CD14-positive monocyte (primary cell): Measurements from ENCODE around the gene TMEM54. TPM values are rescaled to one million over a fixed set of nuclear protein-coding genes. Genes with fewer than 3 reads are reported as not detected.

ENCODE experiments used
- DNase-seq, 3 donors: peaks; one replicate each; pipeline ENCODE4 v3.0.0-alpha.2; 2011 to 2022
- H2AFZ ChIP-seq: 2 replicates; pipeline ENCODE4 v1.6.0; 2012; ENCODE audit warnings: mild to moderate bottlenecking, low read depth, low read length, inconsistent platforms; ENCODE audit not compliant: insufficient read depth, poor library complexity, severe bottlenecking
- H3K27ac ChIP-seq, 2 donors: 1 replicate in 1 of 2; 2 replicates in 1 of 2; pipeline ENCODE4 v1.5.1; 2012 to 2013; ENCODE audit warnings: low read length in 2 of 2, control low read depth in 1 of 2, inconsistent platforms in 1 of 2, low read depth in 1 of 2, mild to moderate bottlenecking in 1 of 2
- H3K27me3 ChIP-seq, 2 donors: one replicate each; pipeline versions ENCODE4 v1.6.0 to v1.6.1; 2011 to 2013; ENCODE audit warnings: low read length in 2 of 2; ENCODE audit not compliant: control insufficient read depth in 2 of 2, insufficient read depth in 2 of 2
- H3K36me3 ChIP-seq, 2 donors: replicated peaks in 1 of 2; 1 replicate in 1 of 2; 2 replicates in 1 of 2; pipeline versions ENCODE4 v1.5.1 to v1.6.1; 2012 to 2013; ENCODE audit warnings: low read length in 2 of 2, control low read depth in 1 of 2, inconsistent platforms in 1 of 2, mild to moderate bottlenecking in 1 of 2; ENCODE audit not compliant: insufficient read depth in 2 of 2, control insufficient read depth in 1 of 2
- H3K4me1 ChIP-seq, 2 donors: 1 replicate in 1 of 2; 2 replicates in 1 of 2; pipeline versions ENCODE4 v1.5.1 to v1.6.1; 2012 to 2013; ENCODE audit warnings: low read length in 2 of 2, control low read depth in 1 of 2, inconsistent platforms in 1 of 2, mild to moderate bottlenecking in 1 of 2, moderate library complexity in 1 of 2; ENCODE audit not compliant: insufficient read depth in 2 of 2, control insufficient read depth in 1 of 2
- H3K4me2 ChIP-seq: replicated peaks from 2 replicates; pipeline ENCODE3; 2012; ENCODE audit warnings: low read length, moderate library complexity, mild to moderate bottlenecking; ENCODE audit not compliant: poor library complexity, severe bottlenecking; ENCODE audit errors: extremely low read depth
- H3K4me3 ChIP-seq, 3 experiments: fragments of 200-600 bp in 1 of 3; sonication (generic) in 1 of 3; replicated peaks in 1 of 3; 1 replicate in 2 of 3; 2 replicates in 1 of 3; pipeline ENCODE4 v1.5.1; 2011 to 2013; ENCODE audit warnings: low read length in 3 of 3, mild to moderate bottlenecking in 3 of 3, control low read depth in 2 of 3, low read depth in 2 of 3, inconsistent platforms in 1 of 3, moderate library complexity in 1 of 3
- H3K79me2 ChIP-seq: 2 replicates; pipeline ENCODE4 v1.6.0; 2012; ENCODE audit warnings: mild to moderate bottlenecking, control low read depth, inconsistent platforms, low read length, moderate library complexity; ENCODE audit not compliant: insufficient read depth
- H3K9ac ChIP-seq: 2 replicates; pipeline ENCODE4 v1.6.0; 2017; ENCODE audit warnings: low read length, mild to moderate bottlenecking; ENCODE audit not compliant: insufficient read depth, poor library complexity, severe bottlenecking
- H3K9me3 ChIP-seq, 2 donors: replicated peaks in 1 of 2; 1 replicate in 1 of 2; 2 replicates in 1 of 2; pipeline versions ENCODE4 v1.5.1 to v1.6.1; 2012 to 2013; ENCODE audit warnings: low read length in 2 of 2, control low read depth in 1 of 2; ENCODE audit not compliant: control insufficient read depth in 1 of 2, insufficient read depth in 1 of 2
- H4K20me1 ChIP-seq: 2 replicates; pipeline ENCODE4 v1.6.0; 2012; ENCODE audit warnings: mild to moderate bottlenecking, low read length, control low read depth, moderate library complexity; ENCODE audit not compliant: insufficient read depth
- H3K27ac Mint-ChIP-seq, 7 donors: one replicate each; pipeline ENCODE4 v1.8.0; 2020; ENCODE audit warnings: mild to moderate bottlenecking in 7 of 7, mixed read lengths in 7 of 7, moderate library complexity in 6 of 7, inconsistent platforms in 2 of 7
- H3K27me3 Mint-ChIP-seq, 3 donors: one replicate each; pipeline ENCODE4 v1.8.0; 2021 to 2022; ENCODE audit warnings: low read depth in 3 of 3, mild to moderate bottlenecking in 3 of 3, mixed read lengths in 3 of 3, moderate library complexity in 3 of 3, inconsistent platforms in 1 of 3
- H3K36me3 Mint-ChIP-seq, 2 donors: one replicate each; pipeline ENCODE4 v1.8.0; 2020; ENCODE audit warnings: mixed read lengths in 2 of 2, inconsistent platforms in 1 of 2, mild to moderate bottlenecking in 1 of 2
- H3K4me1 Mint-ChIP-seq: one replicate; pipeline ENCODE4 v1.8.0; 2020; ENCODE audit warnings: mild to moderate bottlenecking, mixed read lengths
- H3K4me3 Mint-ChIP-seq, 2 donors: one replicate each; pipeline ENCODE4 v1.8.0; 2020; ENCODE audit warnings: mild to moderate bottlenecking in 2 of 2, mixed read lengths in 2 of 2, moderate library complexity in 1 of 2
- H3K9me3 Mint-ChIP-seq, 7 donors: one replicate each; pipeline ENCODE4 v1.8.0; 2020 to 2022; ENCODE audit warnings: mixed read lengths in 7 of 7, mild to moderate bottlenecking in 6 of 7, moderate library complexity in 6 of 7, inconsistent platforms in 2 of 7
- WGBS: methylation state at CpG from one replicate; pipeline ENCODE4 v1.1.5; 2013; ENCODE audit warnings: missing lambda C conversion rate; ENCODE audit not compliant: insufficient coverage; 5-methylcytosine and 5-hydroxymethylcytosine counted together
- intact Hi-C, 2 donors: fragments of 100-400 bp; cut with micrococcal nuclease; formaldehyde crosslinking; loops; one replicate each; pipeline versions ENCODE4 v1.15.0 to v1.15.1; 2023
- polyA plus RNA-seq, 3 donors: library from polyadenylated mRNA; depleted of rRNA in 1 of 3; unstranded in 2 of 3; stranded (reverse) in 1 of 3; fragments of 300-500 nt in 2 of 3; fragments of >200 nt in 1 of 3; fragmentation: Illumina TruSeq in 2 of 3; gene quantifications; 1 replicate in 2 of 3; 2 replicates in 1 of 3; pipeline ENCODE4 v1.2.3, GENCODE V29; 2012 to 2021
- TF ChIP-seq, protein P1 (sequence below): fragments of 200-600 bp; IDR thresholded peaks from one replicate; pipeline ENCODE4 v1.8.0; 2022; ENCODE audit warnings: antibody characterized with exemption, mild to moderate bottlenecking

The TMEM54 gene
- polyA plus RNA-seq, 3 donors, result 0.08 TPM; not detected in 2

DNA sequence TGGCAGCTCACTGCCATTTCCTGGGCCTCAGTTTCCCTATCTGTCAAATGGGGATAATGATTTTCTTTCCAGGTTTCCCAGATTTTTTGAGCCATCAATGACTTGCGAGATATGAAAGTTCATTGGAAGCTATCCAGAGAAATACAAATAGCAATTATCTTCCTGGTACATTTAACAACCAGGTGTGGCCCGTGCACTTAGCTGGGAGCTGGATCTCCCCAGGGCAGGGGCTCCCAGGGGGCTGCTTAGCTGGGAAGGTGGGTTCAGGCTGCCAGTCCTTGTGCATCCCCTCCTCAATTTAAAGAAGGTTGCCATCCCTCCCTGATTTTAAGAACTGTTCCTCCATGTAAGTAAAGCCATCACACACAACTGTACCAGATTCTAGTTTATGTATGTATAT is 3.6 kb upstream of the TMEM54 start:
- peaks cover 0 to 10% of the 10 kb centered on the region in 2 donors for H3K9me3 ChIP-seq
- Mint-ChIP-seq H3K27me3 (peaks cover 33 to 46% (median 44%) of the 10 kb centered on the region in 3 donors), H3K4me1 (peaks cover 7% of the 10 kb centered on the region), H3K27ac (no peak overlapping the region), H3K36me3 (peaks cover 2 to 5% of the 10 kb centered on the region in 2 donors), H3K4me3 (no peak overlapping the region), H3K9me3 (peaks cover 0 to 13% (median 8%) of the 10 kb centered on the region in 7 donors)
- H3K27ac ChIP-seq, result no peak overlapping the region
- no peak overlapping the region for H3K4me2 ChIP-seq
- H2AFZ ChIP-seq, result no peak overlapping the region
- no peaks in the 10 kb centered on the region for H4K20me1 ChIP-seq
- no peaks in the 10 kb centered on the region for H3K79me2 ChIP-seq
- H3K36me3 ChIP-seq, result no peaks in the 10 kb centered on the region
- TF ChIP-seq, protein P1, sequence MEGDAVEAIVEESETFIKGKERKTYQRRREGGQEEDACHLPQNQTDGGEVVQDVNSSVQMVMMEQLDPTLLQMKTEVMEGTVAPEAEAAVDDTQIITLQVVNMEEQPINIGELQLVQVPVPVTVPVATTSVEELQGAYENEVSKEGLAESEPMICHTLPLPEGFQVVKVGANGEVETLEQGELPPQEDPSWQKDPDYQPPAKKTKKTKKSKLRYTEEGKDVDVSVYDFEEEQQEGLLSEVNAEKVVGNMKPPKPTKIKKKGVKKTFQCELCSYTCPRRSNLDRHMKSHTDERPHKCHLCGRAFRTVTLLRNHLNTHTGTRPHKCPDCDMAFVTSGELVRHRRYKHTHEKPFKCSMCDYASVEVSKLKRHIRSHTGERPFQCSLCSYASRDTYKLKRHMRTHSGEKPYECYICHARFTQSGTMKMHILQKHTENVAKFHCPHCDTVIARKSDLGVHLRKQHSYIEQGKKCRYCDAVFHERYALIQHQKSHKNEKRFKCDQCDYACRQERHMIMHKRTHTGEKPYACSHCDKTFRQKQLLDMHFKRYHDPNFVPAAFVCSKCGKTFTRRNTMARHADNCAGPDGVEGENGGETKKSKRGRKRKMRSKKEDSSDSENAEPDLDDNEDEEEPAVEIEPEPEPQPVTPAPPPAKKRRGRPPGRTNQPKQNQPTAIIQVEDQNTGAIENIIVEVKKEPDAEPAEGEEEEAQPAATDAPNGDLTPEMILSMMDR, result no peak
- H3K4me1 ChIP-seq, result peaks cover 0 to 5% of the 10 kb centered on the region in 2 donors
- no peak overlapping the region for H3K4me3 ChIP-seq
- intact Hi-C loops, result no loop called here
- no peak for DNase-seq
- H3K27me3 ChIP-seq, result peaks cover 26 to 45% of the 10 kb centered on the region in 2 donors
- 80% methylated on average over 1 of the region's 2 CpGs for WGBS
- H3K9ac ChIP-seq, result no peak overlapping the region

DNA sequence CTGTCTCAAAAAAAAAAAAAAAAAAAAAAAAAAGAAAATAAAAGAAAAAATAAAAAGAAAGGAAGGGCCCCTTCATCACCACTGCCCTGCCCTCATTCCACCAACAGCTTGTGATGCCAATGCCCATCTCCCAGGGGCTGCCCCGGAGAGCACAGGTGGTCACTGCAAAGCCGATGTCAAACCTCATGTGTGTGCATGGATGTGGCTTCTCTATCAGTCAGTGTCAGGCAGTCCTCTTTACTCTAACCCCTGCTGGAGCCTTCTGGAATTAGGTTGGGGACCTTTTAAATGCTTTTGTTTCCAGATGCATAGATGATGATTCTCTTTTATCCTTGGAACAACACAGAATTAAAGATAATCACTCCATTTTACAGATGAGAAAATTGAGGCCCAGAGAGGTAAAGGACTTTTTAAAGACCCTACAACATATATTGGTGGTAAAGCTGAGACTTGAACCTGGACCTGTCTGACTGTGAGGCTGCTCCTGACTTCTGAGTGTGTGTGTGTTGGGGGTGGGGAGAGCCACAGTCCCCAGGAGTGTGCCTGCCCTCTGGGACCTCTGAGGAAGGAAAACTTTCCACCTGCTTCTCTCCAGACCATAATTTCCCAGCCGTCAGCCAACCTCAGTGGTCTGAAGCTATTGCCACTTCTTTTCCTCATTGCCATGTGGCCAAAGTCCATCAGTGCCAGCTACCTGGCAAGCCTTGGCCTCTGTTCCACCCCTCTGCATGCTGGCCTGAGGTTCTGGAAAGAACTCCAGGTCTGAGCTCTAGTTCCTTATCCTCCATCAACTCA is 3.0 kb upstream of the TMEM54 start:
- TF ChIP-seq, protein P1, result no peak
- H3K9me3 Mint-ChIP-seq, result peaks cover 0 to 13% (median 8%) of the 10 kb centered on the region in 7 donors
- peaks cover 39 to 52% (median 50%) of the 10 kb centered on the region in 3 donors for H3K27me3 Mint-ChIP-seq
- Histone ChIP-seq H3K27ac (no peak overlapping the region), H3K27me3 (peaks cover 32 to 51% of the 10 kb centered on the region in 2 donors), H3K79me2 (no peaks in the 10 kb centered on the region), H2AFZ (no peak overlapping the region), H3K4me3 (no peak overlapping the region), H3K4me2 (no peak overlapping the region), H3K36me3 (no peaks in the 10 kb centered on the region), H4K20me1 (no peaks in the 10 kb centered on the region), H3K9ac (no peak overlapping the region), H3K9me3 (peaks cover 0 to 10% of the 10 kb centered on the region in 2 donors), H3K4me1 (peaks cover 0 to 5% of the 10 kb centered on the region in 2 donors)
- no peak for DNase-seq
- intact Hi-C loops, result no loop called here
- peaks cover 7% of the 10 kb centered on the region for H3K4me1 Mint-ChIP-seq
- H3K36me3 Mint-ChIP-seq, result peaks cover 2 to 5% of the 10 kb centered on the region in 2 donors
- no peak overlapping the region for H3K27ac Mint-ChIP-seq
- H3K4me3 Mint-ChIP-seq, result no peak overlapping the region
- WGBS, result 73% methylated on average over 1 of the region's 3 CpGs
